MCF 10A (cell line): ENCODE data around the gene BAX. TPM values are rescaled to one million over a fixed set of nuclear protein-coding genes. Genes with fewer than 3 reads are reported as not detected.

Experiments
- BruUV-seq: library from RNA; stranded (reverse); fragments of 400-500 nt; replicated peaks from 2 replicates; lab custom pipeline; 2021; lab: Mats Ljungman, UMichigan
- CTCF ChIA-PET: fragments of 300-600 bp; sonication (Branson Sonifier 250); formaldehyde crosslinking; extraction: SDS; loops from one replicate; lab custom pipeline; 2021; ENCODE audit warnings: antibody characterized with exemption, inconsistent platforms; lab: Yijun Ruan, JAX
- POLR2A ChIA-PET: fragments of 300-600, 350-650 bp; sonication (Branson Sonifier 250); formaldehyde crosslinking; extraction: SDS; loops from one replicate; lab custom pipeline; 2020; ENCODE audit warnings: antibody characterized with exemption, inconsistent platforms; lab: Yijun Ruan, JAX
- DNase-seq: peaks from one replicate; pipeline ENCODE4 v3.0.0-alpha.2; 2018; ENCODE audit not compliant: unreplicated experiment
- H3K27ac Mint-ChIP-seq: one replicate; pipeline ENCODE4 v1.8.0; 2022; ENCODE audit warnings: mild to moderate bottlenecking, low read depth, mixed read lengths; ENCODE audit not compliant: unreplicated experiment
- H3K27me3 Mint-ChIP-seq: one replicate; pipeline ENCODE4 v1.8.0; 2022; ENCODE audit warnings: mixed read lengths; ENCODE audit not compliant: insufficient read depth, unreplicated experiment
- H3K36me3 Mint-ChIP-seq: one replicate; pipeline ENCODE4 v1.8.0; 2022; ENCODE audit warnings: mild to moderate bottlenecking, moderate library complexity, mixed read lengths; ENCODE audit not compliant: insufficient read depth, unreplicated experiment
- H3K4me1 Mint-ChIP-seq: one replicate; pipeline ENCODE4 v1.8.0; 2022; ENCODE audit warnings: mixed read lengths; ENCODE audit not compliant: insufficient read depth, unreplicated experiment
- H3K4me3 Mint-ChIP-seq: one replicate; pipeline ENCODE4 v1.8.0; 2022; ENCODE audit warnings: mild to moderate bottlenecking, moderate library complexity, mixed read lengths; ENCODE audit not compliant: unreplicated experiment
- H3K9me3 Mint-ChIP-seq: one replicate; pipeline ENCODE4 v1.8.0; 2022; ENCODE audit warnings: mixed read lengths; ENCODE audit not compliant: unreplicated experiment
- CTCF ChIP-seq: fragments of 200-600 bp; IDR thresholded peaks from one replicate; pipeline ENCODE4 v1.8.0; 2022; ENCODE audit warnings: antibody characterized with exemption, mild to moderate bottlenecking; ENCODE audit not compliant: unreplicated experiment
- intact Hi-C: fragments of 100-400 bp; cut with micrococcal nuclease; formaldehyde crosslinking; loops from 2 replicates; pipeline ENCODE4 v1.14.1; 2022
- total RNA-seq: library from RNA; stranded (reverse); gene quantifications from 2 replicates; pipeline ENCODE4 v1.2.3, GENCODE V29; 2022

Gene BAX
- total RNA-seq, 1 experiment from 2014 or later, result 152 TPM

GRCh38 chr19:48934837-48935236 is 19.8 kb upstream of the BAX start:
- no TSS peak for BruUV-seq
- DNase-seq, result no peak
- H3K9me3 Mint-ChIP-seq, result no peaks in the 10 kb centered on the region
- CTCF ChIA-PET, result no interaction called here
- no peak for TF ChIP-seq CTCF
- H3K27ac Mint-ChIP-seq, result no peak overlapping the region
- intact Hi-C loops, result no loop called here
- H3K36me3 Mint-ChIP-seq, result no peaks in the 10 kb centered on the region
- no peak overlapping the region for H3K4me3 Mint-ChIP-seq
- H3K4me1 Mint-ChIP-seq, result peaks cover 5% of the 10 kb centered on the region
- POLR2A ChIA-PET, result no interaction called here
- no peaks in the 10 kb centered on the region for H3K27me3 Mint-ChIP-seq

GRCh38 chr19:48935864-48936263 is 18.8 kb upstream of the BAX start:
- no peak overlapping the region for H3K27ac Mint-ChIP-seq
- BruUV-seq, result no TSS peak
- H3K4me1 Mint-ChIP-seq, result peaks cover 5% of the 10 kb centered on the region
- H3K9me3 Mint-ChIP-seq, result no peaks in the 10 kb centered on the region
- no peaks in the 10 kb centered on the region for H3K27me3 Mint-ChIP-seq
- POLR2A ChIA-PET, result interaction anchor here (0.7 kb wide), 1 partner anchor 10 kb away, joined by 3 read pairs; no protein-coding TSS in a partner anchor
- intact Hi-C loops, result no loop called here
- no peak for TF ChIP-seq CTCF
- CTCF ChIA-PET, result interaction anchor here (0.7 kb wide), 1 partner anchor 8 kb away, joined by 3 read pairs; no protein-coding TSS in a partner anchor
- no peak for DNase-seq
- no peaks in the 10 kb centered on the region for H3K36me3 Mint-ChIP-seq
- H3K4me3 Mint-ChIP-seq, result no peak overlapping the region

- H3K27ac Mint-ChIP-seq, result no peak overlapping the region
- intact Hi-C loops, result no loop called here
- H3K4me1 Mint-ChIP-seq, result peaks cover 5% of the 10 kb centered on the region
- BruUV-seq, result no TSS peak
- H3K9me3 Mint-ChIP-seq, result no peaks in the 10 kb centered on the region
- H3K36me3 Mint-ChIP-seq, result no peaks in the 10 kb centered on the region
- no peaks in the 10 kb centered on the region for H3K27me3 Mint-ChIP-seq
- no peak overlapping the region for H3K4me3 Mint-ChIP-seq
- DNase-seq, result no peak
- ChIA-PET POLR2A (no interaction called here), CTCF (no interaction called here)
- TF ChIP-seq CTCF, result no peak
Measured at GRCh38 chr19:48938256-48938655, 16.4 kb upstream of the BAX start.

GRCh38 chr19:48940902-48941301 is 13.8 kb upstream of the BAX start:
- H3K36me3 Mint-ChIP-seq, result no peaks in the 10 kb centered on the region
- H3K27ac Mint-ChIP-seq, result no peak overlapping the region
- no peak for TF ChIP-seq CTCF
- H3K27me3 Mint-ChIP-seq, result no peaks in the 10 kb centered on the region
- no peaks in the 10 kb centered on the region for H3K9me3 Mint-ChIP-seq
- no peaks in the 10 kb centered on the region for H3K4me1 Mint-ChIP-seq
- no TSS peak for BruUV-seq
- ChIA-PET CTCF (interaction anchor here (1.0 kb wide), 1 partner anchor 284 kb away, joined by 3 read pairs; no protein-coding TSS in a partner anchor), POLR2A (interaction anchor here (0.9 kb wide), 1 partner anchor 9 kb away, joined by 3 read pairs; no protein-coding TSS in a partner anchor)
- H3K4me3 Mint-ChIP-seq, result no peak overlapping the region
- no peak for DNase-seq
- intact Hi-C loops, result no loop called here
